GF-D8 (cell line): Measurements from ENCODE around the gene STX8.

ENCODE experiments used
- DNase-seq: peaks from one replicate; lab custom pipeline; 2025; lab: John Stamatoyannopoulos, UW

STX8 gene

GRCh38 chr17:9298135-9298534, 277.5 kb downstream of the STX8 start:
- no peak for DNase-seq

GRCh38 chr17:9294661-9295210, 280.9 kb downstream of the STX8 start:
- no peak for DNase-seq

GRCh38 chr17:9292561-9292941, 283.1 kb downstream of the STX8 start:
- DNase-seq: no peak

GRCh38 chr17:9291912-9292560, 283.6 kb downstream of the STX8 start:
- DNase-seq: no peak

- DNase-seq: no peak
Observed at GRCh38 chr17:9290226-9290613, 285.4 kb downstream of the STX8 start.

- DNase-seq: no peak
Observed at GRCh38 chr17:9287306-9287705, 288.3 kb downstream of the STX8 start.

GRCh38 chr17:9286434-9286833, 289.2 kb downstream of the STX8 start:
- DNase-seq: no peak

GRCh38 chr17:9285602-9286427, 289.8 kb downstream of the STX8 start:
- no peak for DNase-seq

- DNase-seq: no peak
Observed at GRCh38 chr17:9284884-9285283, 290.7 kb downstream of the STX8 start.

- DNase-seq: no peak
Observed at GRCh38 chr17:9283909-9284308, 291.7 kb downstream of the STX8 start.

- DNase-seq: no peak
Observed at GRCh38 chr17:9279893-9280292, 295.7 kb downstream of the STX8 start.

GRCh38 chr17:9274973-9275372, 300.6 kb downstream of the STX8 start:
- DNase-seq: no peak

GRCh38 chr17:9273428-9274391, 301.9 kb downstream of the STX8 start:
- no peak for DNase-seq

GRCh38 chr17:9272501-9273200, 303.0 kb downstream of the STX8 start:
- DNase-seq: no peak

GRCh38 chr17:9271989-9272388, 303.6 kb downstream of the STX8 start:
- no peak for DNase-seq

GRCh38 chr17:9270921-9271320, 304.7 kb downstream of the STX8 start:
- DNase-seq: no peak

GRCh38 chr17:9269350-9270035, 306.1 kb downstream of the STX8 start:
- no peak for DNase-seq

- DNase-seq: no peak
Observed at GRCh38 chr17:9268546-9268945, 307.1 kb downstream of the STX8 start.

GRCh38 chr17:9266697-9267117, 308.9 kb downstream of the STX8 start:
- no peak for DNase-seq

- DNase-seq: no peak
Observed at GRCh38 chr17:9266031-9266680, 309.5 kb downstream of the STX8 start.
